ENCODE measurements around the gene TAF9B.

TAF9B gene

DNA sequence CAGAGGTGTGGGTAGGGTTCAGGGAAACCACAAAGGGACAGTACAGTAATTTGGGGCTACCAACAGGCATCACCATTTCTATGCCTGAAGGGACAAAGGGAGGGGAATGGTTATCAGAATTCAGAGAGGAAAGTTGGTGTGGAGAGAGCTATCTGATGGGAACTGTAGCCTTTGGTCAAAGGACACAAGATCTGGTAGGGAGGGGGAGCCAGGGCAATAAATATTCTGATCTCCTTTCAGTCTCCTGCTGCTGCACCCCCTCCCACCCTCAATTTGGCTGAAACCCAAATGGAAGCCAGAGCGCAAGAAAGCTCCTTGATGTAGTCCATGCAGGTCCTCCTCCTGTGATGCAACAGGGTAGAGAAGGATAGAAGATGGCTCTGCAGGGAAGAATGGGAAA, 20.8 kb downstream of the TAF9B start:
- Histone ChIP-seq H3K27me3 (ENCODE audit: insufficient read depth, low read depth) (no peaks in the 10 kb centered on the region), H3K36me3 (ENCODE audit: insufficient read depth) (peaks cover 15% of the 10 kb centered on the region; the same call in 1 of the 2 replicates), H3K4me2 (no peak overlapping the region), H3K4me1 (ENCODE audit: low read depth, poor library complexity, severe bottlenecking) (peaks cover 24% of the 10 kb centered on the region), H3K9ac (no peak overlapping the region), H3K4me3 (IDR thresholded peaks at IDR 0.05; ENCODE audit: insufficient read depth, low read depth, low read length) (no peak overlapping the region), H4K20me1 (ENCODE audit: insufficient read depth) (no peaks in the 10 kb centered on the region), H3K27ac (no peak overlapping the region), H2AFZ (ENCODE audit: low read depth) (no peak overlapping the region), H3K79me2 (ENCODE audit: insufficient read depth, low read depth) (peaks cover 16% of the 10 kb centered on the region)
- TF ChIP-seq, protein P1, sequence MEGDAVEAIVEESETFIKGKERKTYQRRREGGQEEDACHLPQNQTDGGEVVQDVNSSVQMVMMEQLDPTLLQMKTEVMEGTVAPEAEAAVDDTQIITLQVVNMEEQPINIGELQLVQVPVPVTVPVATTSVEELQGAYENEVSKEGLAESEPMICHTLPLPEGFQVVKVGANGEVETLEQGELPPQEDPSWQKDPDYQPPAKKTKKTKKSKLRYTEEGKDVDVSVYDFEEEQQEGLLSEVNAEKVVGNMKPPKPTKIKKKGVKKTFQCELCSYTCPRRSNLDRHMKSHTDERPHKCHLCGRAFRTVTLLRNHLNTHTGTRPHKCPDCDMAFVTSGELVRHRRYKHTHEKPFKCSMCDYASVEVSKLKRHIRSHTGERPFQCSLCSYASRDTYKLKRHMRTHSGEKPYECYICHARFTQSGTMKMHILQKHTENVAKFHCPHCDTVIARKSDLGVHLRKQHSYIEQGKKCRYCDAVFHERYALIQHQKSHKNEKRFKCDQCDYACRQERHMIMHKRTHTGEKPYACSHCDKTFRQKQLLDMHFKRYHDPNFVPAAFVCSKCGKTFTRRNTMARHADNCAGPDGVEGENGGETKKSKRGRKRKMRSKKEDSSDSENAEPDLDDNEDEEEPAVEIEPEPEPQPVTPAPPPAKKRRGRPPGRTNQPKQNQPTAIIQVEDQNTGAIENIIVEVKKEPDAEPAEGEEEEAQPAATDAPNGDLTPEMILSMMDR (conservative IDR thresholded peaks at IDR 0.05; ENCODE audit: low read depth, low read length) = no peak

DNA sequence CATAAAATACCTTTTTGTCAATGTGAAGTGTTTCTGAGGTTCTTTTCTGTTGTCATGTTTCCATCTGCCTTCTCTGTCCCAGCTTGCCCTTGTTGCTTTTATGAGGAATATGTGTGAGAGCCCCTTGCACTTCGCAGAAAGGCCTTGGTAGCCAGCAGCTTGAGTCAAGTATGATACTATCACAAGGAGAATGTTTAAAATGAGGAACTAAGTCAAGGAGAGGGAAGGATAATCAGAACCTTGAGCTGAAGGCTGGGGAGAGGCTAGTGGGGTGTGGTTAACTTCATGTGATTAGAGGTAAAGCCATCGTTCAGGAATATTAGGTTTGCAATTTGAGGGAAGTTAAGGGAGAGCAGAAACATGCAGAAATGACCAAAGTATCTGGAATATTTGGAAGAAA, 22.7 kb downstream of the TAF9B start:
- Histone ChIP-seq H3K4me2 (no peak overlapping the region), H3K9ac (no peak overlapping the region), H3K27me3 (ENCODE audit: insufficient read depth, low read depth) (no peaks in the 10 kb centered on the region), H4K20me1 (ENCODE audit: insufficient read depth) (no peaks in the 10 kb centered on the region), H3K4me3 (IDR thresholded peaks at IDR 0.05; ENCODE audit: insufficient read depth, low read depth, low read length) (no peak overlapping the region), H3K27ac (no peak overlapping the region), H3K36me3 (ENCODE audit: insufficient read depth) (peaks cover 20% of the 10 kb centered on the region; the same call in 1 of the 2 replicates), H3K4me1 (ENCODE audit: low read depth, poor library complexity, severe bottlenecking) (peaks cover 12% of the 10 kb centered on the region), H3K79me2 (ENCODE audit: insufficient read depth, low read depth) (peaks cover 31% of the 10 kb centered on the region), H2AFZ (ENCODE audit: low read depth) (no peak overlapping the region)
- TF ChIP-seq, protein P1 (conservative IDR thresholded peaks at IDR 0.05; ENCODE audit: low read depth, low read length) = no peak

DNA sequence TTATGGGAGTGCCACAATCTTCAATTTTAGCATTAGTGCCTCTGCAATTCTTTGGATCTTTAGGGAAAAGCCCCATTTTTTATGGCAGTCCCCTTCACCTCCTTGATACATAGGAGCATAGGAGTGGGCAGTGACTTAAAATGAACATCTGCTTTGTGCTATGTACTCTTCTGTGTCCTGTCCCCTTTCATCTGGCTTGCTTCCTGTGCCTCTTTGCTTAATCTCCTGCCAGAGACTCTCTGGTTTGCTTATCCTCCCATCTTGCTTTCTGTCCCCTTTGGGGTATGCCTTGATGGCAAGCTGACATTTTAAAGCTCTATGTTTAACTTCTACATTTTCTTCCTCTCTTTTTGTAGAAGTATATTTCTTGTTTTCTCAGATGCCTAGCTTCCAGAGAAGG, 23.1 kb downstream of the TAF9B start:
- Histone ChIP-seq H3K4me3 (IDR thresholded peaks at IDR 0.05; ENCODE audit: insufficient read depth, low read depth, low read length) (no peak overlapping the region), H3K27ac (no peak overlapping the region), H3K27me3 (ENCODE audit: insufficient read depth, low read depth) (no peaks in the 10 kb centered on the region), H3K36me3 (ENCODE audit: insufficient read depth) (peaks cover 20% of the 10 kb centered on the region; the same call in 1 of the 2 replicates), H2AFZ (ENCODE audit: low read depth) (no peak overlapping the region), H4K20me1 (ENCODE audit: insufficient read depth) (no peaks in the 10 kb centered on the region), H3K4me1 (ENCODE audit: low read depth, poor library complexity, severe bottlenecking) (peaks cover 8% of the 10 kb centered on the region), H3K79me2 (ENCODE audit: insufficient read depth, low read depth) (peaks cover 35% of the 10 kb centered on the region), H3K4me2 (no peak overlapping the region), H3K9ac (no peak overlapping the region)
- TF ChIP-seq, protein P1 (conservative IDR thresholded peaks at IDR 0.05; ENCODE audit: low read depth, low read length) = no peak

DNA sequence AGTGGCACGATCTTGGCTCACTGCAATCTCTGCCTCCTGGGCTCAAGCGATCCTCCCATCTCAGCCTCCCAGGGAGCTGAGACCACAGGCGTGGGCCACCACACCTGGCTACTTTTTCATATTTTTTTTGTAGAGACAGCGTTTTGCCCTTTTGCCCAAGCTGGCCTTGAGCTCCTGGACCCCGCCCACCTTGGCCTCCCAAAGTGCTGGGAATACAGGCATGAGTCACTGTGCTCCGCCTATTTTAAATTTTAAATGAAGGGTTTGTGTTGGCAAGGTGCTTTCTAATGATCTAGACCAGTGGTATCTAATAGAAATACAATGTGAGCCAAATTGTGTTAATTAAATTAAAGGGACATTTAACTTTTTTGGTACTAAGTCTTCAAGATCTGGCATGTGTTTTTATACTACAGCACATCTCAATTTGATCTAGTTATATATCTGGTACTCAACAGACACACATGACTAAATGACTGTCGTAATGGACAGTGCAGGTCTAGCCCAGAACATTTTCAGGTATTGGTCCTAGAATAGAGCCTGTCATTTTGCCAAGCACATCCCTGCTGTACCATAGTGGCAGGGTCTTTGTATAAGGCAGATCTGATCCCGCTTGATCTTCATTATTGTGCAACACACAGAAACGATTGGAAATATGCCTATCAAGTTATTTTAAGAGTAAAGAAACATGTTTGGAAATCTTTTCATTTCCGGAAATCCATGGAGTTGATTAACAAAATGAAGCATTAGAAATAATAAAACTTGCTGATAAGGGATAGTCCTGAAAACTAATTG, 28.1 kb downstream of the TAF9B start:
- peaks cover 16% of the 10 kb centered on the region; the same call in 1 of the 2 replicates for H3K36me3 ChIP-seq (ENCODE audit: insufficient read depth)
- TF ChIP-seq, protein P1 (conservative IDR thresholded peaks at IDR 0.05; ENCODE audit: low read depth, low read length) = no peak
- no peak overlapping the region for H2AFZ ChIP-seq (ENCODE audit: low read depth)
- H3K4me3 ChIP-seq (IDR thresholded peaks at IDR 0.05; ENCODE audit: insufficient read depth, low read depth, low read length) = no peak overlapping the region
- peaks cover 36% of the 10 kb centered on the region for H3K4me1 ChIP-seq (ENCODE audit: low read depth, poor library complexity, severe bottlenecking)
- no peak overlapping the region for H3K9ac ChIP-seq
- no peak overlapping the region for H3K27ac ChIP-seq
- H3K4me2 ChIP-seq = no peak overlapping the region
- peaks cover 29% of the 10 kb centered on the region for H4K20me1 ChIP-seq (ENCODE audit: insufficient read depth)
- H3K79me2 ChIP-seq (ENCODE audit: insufficient read depth, low read depth) = peaks cover 76% of the 10 kb centered on the region
- no peaks in the 10 kb centered on the region for H3K27me3 ChIP-seq (ENCODE audit: insufficient read depth, low read depth)

Measured in KMS-11 (cell line).